SK-N-SH treated with all-trans-retinoic acid at 6 μM for 48 hours (cell line): ENCODE data around the gene MYO18A.

Experiments
- ARNTL ChIP-seq: fragments of 450-650 bp; formaldehyde crosslinking; IDR thresholded peaks from 2 replicates; pipeline ENCODE4 v1.5.0; 2020; ENCODE audit warnings: low read depth, mild to moderate bottlenecking, moderate library complexity, borderline replicate concordance
- CSDC2 ChIP-seq: fragments of 250-450 bp; sonication (Bioruptor Pico); IDR thresholded peaks from 2 replicates; pipeline ENCODE4 v1.5.0; 2020; ENCODE audit warnings: mild to moderate bottlenecking, moderate library complexity
- TOX ChIP-seq: fragments of 250-450 bp; sonication (Bioruptor Pico); IDR thresholded peaks from 2 replicates; pipeline ENCODE4 v1.8.0; 2021; ENCODE audit warnings: mild to moderate bottlenecking, moderate library complexity, borderline replicate concordance
- TF ChIP-seq, protein P1 (sequence below): fragments of 250-450 bp; sonication (Bioruptor Pico); IDR thresholded peaks from 2 replicates; pipeline ENCODE4 v1.8.0; 2020; ENCODE audit warnings: mild to moderate bottlenecking, moderate library complexity, borderline replicate concordance
- TF ChIP-seq, protein P2 (sequence below): fragments of 250-450 bp; sonication (Bioruptor Pico); IDR thresholded peaks from 2 replicates; pipeline ENCODE4 v1.5.1; 2020; ENCODE audit warnings: low read depth, mild to moderate bottlenecking, moderate library complexity
- TF ChIP-seq, protein P3 (sequence below): fragments of 250-450 bp; sonication (Bioruptor Pico); IDR thresholded peaks from 2 replicates; pipeline ENCODE4 v1.8.0; 2021; ENCODE audit warnings: low read depth, mild to moderate bottlenecking, moderate library complexity, borderline replicate concordance

DNA sequence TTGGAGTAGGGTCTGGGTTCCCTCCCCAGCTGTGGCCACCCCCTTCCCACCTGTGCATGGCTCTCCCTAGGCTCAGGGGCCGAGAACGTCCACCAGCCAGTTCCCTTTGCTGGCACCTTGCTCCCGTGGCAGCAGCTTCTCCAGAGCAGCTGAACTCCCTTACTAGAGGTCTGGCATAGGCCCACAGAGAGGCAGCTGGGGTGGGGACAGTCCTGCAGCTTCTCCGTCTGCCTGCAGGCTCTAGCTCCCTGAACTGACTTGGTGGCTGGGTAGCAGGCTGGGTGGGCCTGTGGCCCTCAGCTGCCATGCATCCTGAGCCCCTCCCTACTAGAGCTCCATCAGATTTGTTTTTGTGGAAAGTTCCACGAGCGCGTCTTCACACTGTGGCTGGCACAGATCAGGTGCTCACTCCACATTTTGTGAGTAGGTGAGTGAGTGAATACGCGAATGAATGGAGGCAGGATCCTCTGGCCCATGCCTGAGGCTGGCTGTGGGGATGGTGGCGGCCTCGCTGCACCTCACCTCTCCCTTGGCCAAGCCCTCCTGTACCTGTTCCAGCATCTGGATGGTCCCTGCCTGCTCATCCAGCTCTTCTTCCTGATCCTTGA lies 86.0 kb downstream of the MYO18A start:
- no peak for TF ChIP-seq ARNTL
- TF ChIP-seq, protein P1, sequence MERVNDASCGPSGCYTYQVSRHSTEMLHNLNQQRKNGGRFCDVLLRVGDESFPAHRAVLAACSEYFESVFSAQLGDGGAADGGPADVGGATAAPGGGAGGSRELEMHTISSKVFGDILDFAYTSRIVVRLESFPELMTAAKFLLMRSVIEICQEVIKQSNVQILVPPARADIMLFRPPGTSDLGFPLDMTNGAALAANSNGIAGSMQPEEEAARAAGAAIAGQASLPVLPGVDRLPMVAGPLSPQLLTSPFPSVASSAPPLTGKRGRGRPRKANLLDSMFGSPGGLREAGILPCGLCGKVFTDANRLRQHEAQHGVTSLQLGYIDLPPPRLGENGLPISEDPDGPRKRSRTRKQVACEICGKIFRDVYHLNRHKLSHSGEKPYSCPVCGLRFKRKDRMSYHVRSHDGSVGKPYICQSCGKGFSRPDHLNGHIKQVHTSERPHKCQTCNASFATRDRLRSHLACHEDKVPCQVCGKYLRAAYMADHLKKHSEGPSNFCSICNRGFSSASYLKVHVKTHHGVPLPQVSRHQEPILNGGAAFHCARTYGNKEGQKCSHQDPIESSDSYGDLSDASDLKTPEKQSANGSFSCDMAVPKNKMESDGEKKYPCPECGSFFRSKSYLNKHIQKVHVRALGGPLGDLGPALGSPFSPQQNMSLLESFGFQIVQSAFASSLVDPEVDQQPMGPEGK (CRISPR knock-in tag), result no peak
- TF ChIP-seq TOX (CRISPR knock-in tag), result no peak
- TF ChIP-seq CSDC2 (CRISPR knock-in tag), result no peak
- TF ChIP-seq, protein P2, sequence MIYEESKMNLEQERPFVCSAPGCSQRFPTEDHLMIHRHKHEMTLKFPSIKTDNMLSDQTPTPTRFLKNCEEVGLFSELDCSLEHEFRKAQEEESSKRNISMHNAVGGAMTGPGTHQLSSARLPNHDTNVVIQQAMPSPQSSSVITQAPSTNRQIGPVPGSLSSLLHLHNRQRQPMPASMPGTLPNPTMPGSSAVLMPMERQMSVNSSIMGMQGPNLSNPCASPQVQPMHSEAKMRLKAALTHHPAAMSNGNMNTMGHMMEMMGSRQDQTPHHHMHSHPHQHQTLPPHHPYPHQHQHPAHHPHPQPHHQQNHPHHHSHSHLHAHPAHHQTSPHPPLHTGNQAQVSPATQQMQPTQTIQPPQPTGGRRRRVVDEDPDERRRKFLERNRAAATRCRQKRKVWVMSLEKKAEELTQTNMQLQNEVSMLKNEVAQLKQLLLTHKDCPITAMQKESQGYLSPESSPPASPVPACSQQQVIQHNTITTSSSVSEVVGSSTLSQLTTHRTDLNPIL (CRISPR knock-in tag), result no peak
- TF ChIP-seq, protein P3, sequence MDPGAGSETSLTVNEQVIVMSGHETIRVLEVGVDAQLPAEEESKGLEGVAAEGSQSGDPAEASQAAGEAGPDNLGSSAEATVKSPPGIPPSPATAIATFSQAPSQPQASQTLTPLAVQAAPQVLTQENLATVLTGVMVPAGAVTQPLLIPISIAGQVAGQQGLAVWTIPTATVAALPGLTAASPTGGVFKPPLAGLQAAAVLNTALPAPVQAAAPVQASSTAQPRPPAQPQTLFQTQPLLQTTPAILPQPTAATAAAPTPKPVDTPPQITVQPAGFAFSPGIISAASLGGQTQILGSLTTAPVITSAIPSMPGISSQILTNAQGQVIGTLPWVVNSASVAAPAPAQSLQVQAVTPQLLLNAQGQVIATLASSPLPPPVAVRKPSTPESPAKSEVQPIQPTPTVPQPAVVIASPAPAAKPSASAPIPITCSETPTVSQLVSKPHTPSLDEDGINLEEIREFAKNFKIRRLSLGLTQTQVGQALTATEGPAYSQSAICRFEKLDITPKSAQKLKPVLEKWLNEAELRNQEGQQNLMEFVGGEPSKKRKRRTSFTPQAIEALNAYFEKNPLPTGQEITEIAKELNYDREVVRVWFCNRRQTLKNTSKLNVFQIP, result no peak
